WTC11 (cell line): ENCODE results near the gene PFKFB4. TPM values are rescaled to one million over a fixed set of nuclear protein-coding genes. Genes with fewer than 3 reads are reported as not detected.
A peak's percentile ranks its signal among the peaks of the same experiment; 100 is the strongest.

ENCODE experiments used
- ATAC-seq: fragments of 200-7000 bp; cut with Tn5 transposase; 2 replicates; pipeline ENCODE4 v1.10.0; 2021; ENCODE audit warnings: mild to moderate bottlenecking, moderate library complexity
- CTCF ChIA-PET: fragments of 300-600 bp; sonication (Branson Sonifier 250); formaldehyde crosslinking; loops from one replicate; lab custom pipeline; 2021; ENCODE audit warnings: antibody characterized with exemption; lab: Charles Lee
- POLR2A ChIA-PET: fragments of 350-600 bp; sonication (Branson Sonifier 250); formaldehyde crosslinking; loops from one replicate; lab custom pipeline; 2021; ENCODE audit warnings: antibody characterized with exemption; lab: Charles Lee
- DNase-seq: peaks from one replicate; pipeline ENCODE4 v3.0.0; 2021; ENCODE audit warnings: low spot score
- H3K27ac Mint-ChIP-seq: 2 replicates; pipeline ENCODE4 v1.8.0; 2021; ENCODE audit warnings: mixed read lengths
- H3K27me3 Mint-ChIP-seq: 2 replicates; pipeline ENCODE4 v1.8.0; 2021; ENCODE audit warnings: low read depth, mild to moderate bottlenecking, moderate library complexity, mixed read lengths
- H3K36me3 Mint-ChIP-seq: 2 replicates; pipeline ENCODE4 v1.8.0; 2021; ENCODE audit warnings: mixed read lengths
- H3K4me1 Mint-ChIP-seq: 2 replicates; pipeline ENCODE4 v1.8.0; 2022; ENCODE audit warnings: mixed read lengths
- H3K4me3 Mint-ChIP-seq: 2 replicates; pipeline ENCODE4 v1.8.0; 2021; ENCODE audit warnings: mild to moderate bottlenecking, moderate library complexity, mixed read lengths
- H3K9me3 Mint-ChIP-seq: 2 replicates; pipeline ENCODE4 v1.8.0; 2021; ENCODE audit warnings: mixed read lengths
- ATF1 ChIP-seq: sonication (generic); formaldehyde crosslinking; IDR thresholded peaks from 2 replicates; pipeline ENCODE4 v1.8.1; 2023; ENCODE audit warnings: mild to moderate bottlenecking, moderate library complexity, missing genetic modification reagents
- CBFB ChIP-seq: sonication (generic); formaldehyde crosslinking; IDR thresholded peaks from 2 replicates; pipeline ENCODE4 v1.8.1; 2022; ENCODE audit warnings: mild to moderate bottlenecking, low read depth, missing genetic modification reagents
- FOXJ3 ChIP-seq: sonication (generic); formaldehyde crosslinking; IDR thresholded peaks from 2 replicates; pipeline ENCODE4 v1.9.0; 2021; ENCODE audit warnings: missing genetic modification reagents, mild to moderate bottlenecking, borderline replicate concordance
- FOXP1 ChIP-seq: sonication (generic); formaldehyde crosslinking; IDR thresholded peaks from 2 replicates; pipeline ENCODE4 v1.8.0; 2022; ENCODE audit warnings: missing genetic modification reagents, mild to moderate bottlenecking, moderate library complexity, borderline replicate concordance
- HMGA2 ChIP-seq: fragments of 250-450 bp; sonication (Bioruptor Pico); IDR thresholded peaks from 2 replicates; pipeline ENCODE4 v1.4.0; 2021; ENCODE audit warnings: mild to moderate bottlenecking, moderate library complexity
- IRF2 ChIP-seq: sonication (generic); formaldehyde crosslinking; IDR thresholded peaks from 2 replicates; pipeline ENCODE4 v1.8.0; 2022; ENCODE audit warnings: low read depth, missing genetic modification reagents, borderline replicate concordance
- JUN ChIP-seq: sonication (generic); formaldehyde crosslinking; IDR thresholded peaks from 2 replicates; pipeline ENCODE4 v1.8.0; 2023; ENCODE audit warnings: mild to moderate bottlenecking, missing genetic modification reagents
- NFYB ChIP-seq: sonication (generic); formaldehyde crosslinking; conservative IDR thresholded peaks from 2 replicates; pipeline ENCODE4 v1.8.0; 2022; ENCODE audit warnings: low read depth, missing genetic modification reagents
- NR1H2 ChIP-seq: sonication (generic); formaldehyde crosslinking; IDR thresholded peaks from 2 replicates; pipeline ENCODE4 v1.9.0; 2021; ENCODE audit warnings: mild to moderate bottlenecking, moderate library complexity, missing genetic modification reagents
- RORB ChIP-seq: fragments of 250-450 bp; sonication (Bioruptor Pico); IDR thresholded peaks from 2 replicates; pipeline ENCODE4 v1.9.0; 2021; ENCODE audit warnings: mild to moderate bottlenecking
- SMAD3 ChIP-seq: sonication (generic); formaldehyde crosslinking; IDR thresholded peaks from 2 replicates; pipeline ENCODE4 v1.8.0; 2022; ENCODE audit warnings: missing genetic modification reagents, mild to moderate bottlenecking, borderline replicate concordance
- SOX15 ChIP-seq: fragments of 250-450 bp; sonication (Bioruptor Pico); IDR thresholded peaks from 2 replicates; pipeline ENCODE4 v1.9.0; 2021; ENCODE audit warnings: mild to moderate bottlenecking
- ZBTB21 ChIP-seq: sonication (generic); formaldehyde crosslinking; IDR thresholded peaks from 2 replicates; pipeline ENCODE4 v1.8.1; 2023; ENCODE audit warnings: mild to moderate bottlenecking, missing genetic modification reagents, borderline replicate concordance
- total RNA-seq: library from RNA; stranded (reverse); gene quantifications from 3 replicates; pipeline ENCODE4 v1.2.3, GENCODE V29; 2021
- TF ChIP-seq, protein P1 (sequence below): sonication (generic); formaldehyde crosslinking; IDR thresholded peaks from 2 replicates; pipeline ENCODE4 v1.8.0; 2023; ENCODE audit warnings: mild to moderate bottlenecking, missing genetic modification reagents
- TF ChIP-seq, protein P2 (sequence below): fragments of 200-600 bp; IDR thresholded peaks from 2 replicates; pipeline ENCODE4 v1.8.0; 2022; ENCODE audit warnings: antibody characterized with exemption
- TF ChIP-seq, protein P3 (sequence below): sonication (generic); formaldehyde crosslinking; conservative IDR thresholded peaks from 2 replicates; pipeline ENCODE4 v1.8.1; 2022; ENCODE audit warnings: mild to moderate bottlenecking, missing genetic modification reagents
- TF ChIP-seq, protein P4 (sequence below): sonication (generic); formaldehyde crosslinking; IDR thresholded peaks from 2 replicates; pipeline ENCODE4 v1.8.1; 2022; ENCODE audit warnings: missing genetic modification reagents, borderline replicate concordance
- TF ChIP-seq, protein P5 (sequence below): sonication (generic); formaldehyde crosslinking; IDR thresholded peaks from 2 replicates; pipeline ENCODE4 v1.8.1; 2023; ENCODE audit warnings: mild to moderate bottlenecking, moderate library complexity, missing genetic modification reagents
- TF ChIP-seq, protein P6 (sequence below): sonication (generic); formaldehyde crosslinking; IDR thresholded peaks from 2 replicates; pipeline ENCODE4 v1.8.0; 2023; ENCODE audit warnings: missing genetic modification reagents, mild to moderate bottlenecking, borderline replicate concordance
- TF ChIP-seq, protein P7 (sequence below): sonication (generic); formaldehyde crosslinking; IDR thresholded peaks from 2 replicates; pipeline ENCODE4 v1.8.1; 2022; ENCODE audit warnings: mild to moderate bottlenecking, moderate library complexity, missing genetic modification reagents

The PFKFB4 gene
- total RNA-seq, 1 experiment from 2014 or later, result 18.0 TPM

DNA sequence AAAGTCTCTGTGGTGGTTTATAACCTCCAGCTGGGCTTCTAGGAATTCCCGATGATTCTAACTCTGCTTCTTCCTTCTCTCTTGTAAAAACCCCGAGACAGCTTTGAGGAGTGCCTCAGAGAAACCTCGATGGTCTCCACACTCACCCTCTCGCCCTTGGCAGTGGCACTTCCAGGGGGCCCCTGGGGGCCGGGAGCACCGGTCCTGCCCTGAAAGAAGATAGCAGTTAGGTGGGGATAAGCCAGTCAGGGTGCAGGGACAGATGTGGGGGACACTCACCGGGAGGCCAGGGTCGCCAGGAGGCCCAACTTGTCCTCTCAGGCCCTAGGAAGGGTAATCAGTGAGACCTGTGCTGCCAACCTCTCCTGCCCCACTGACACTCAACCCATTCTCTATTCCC is 28.8 kb upstream of the PFKFB4 start (continued):
- TF ChIP-seq, protein P1, sequence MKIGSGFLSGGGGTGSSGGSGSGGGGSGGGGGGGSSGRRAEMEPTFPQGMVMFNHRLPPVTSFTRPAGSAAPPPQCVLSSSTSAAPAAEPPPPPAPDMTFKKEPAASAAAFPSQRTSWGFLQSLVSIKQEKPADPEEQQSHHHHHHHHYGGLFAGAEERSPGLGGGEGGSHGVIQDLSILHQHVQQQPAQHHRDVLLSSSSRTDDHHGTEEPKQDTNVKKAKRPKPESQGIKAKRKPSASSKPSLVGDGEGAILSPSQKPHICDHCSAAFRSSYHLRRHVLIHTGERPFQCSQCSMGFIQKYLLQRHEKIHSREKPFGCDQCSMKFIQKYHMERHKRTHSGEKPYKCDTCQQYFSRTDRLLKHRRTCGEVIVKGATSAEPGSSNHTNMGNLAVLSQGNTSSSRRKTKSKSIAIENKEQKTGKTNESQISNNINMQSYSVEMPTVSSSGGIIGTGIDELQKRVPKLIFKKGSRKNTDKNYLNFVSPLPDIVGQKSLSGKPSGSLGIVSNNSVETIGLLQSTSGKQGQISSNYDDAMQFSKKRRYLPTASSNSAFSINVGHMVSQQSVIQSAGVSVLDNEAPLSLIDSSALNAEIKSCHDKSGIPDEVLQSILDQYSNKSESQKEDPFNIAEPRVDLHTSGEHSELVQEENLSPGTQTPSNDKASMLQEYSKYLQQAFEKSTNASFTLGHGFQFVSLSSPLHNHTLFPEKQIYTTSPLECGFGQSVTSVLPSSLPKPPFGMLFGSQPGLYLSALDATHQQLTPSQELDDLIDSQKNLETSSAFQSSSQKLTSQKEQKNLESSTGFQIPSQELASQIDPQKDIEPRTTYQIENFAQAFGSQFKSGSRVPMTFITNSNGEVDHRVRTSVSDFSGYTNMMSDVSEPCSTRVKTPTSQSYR, result no peak
- TF ChIP-seq SMAD3 (CRISPR knock-in tag), result no peak
- TF ChIP-seq, protein P2, sequence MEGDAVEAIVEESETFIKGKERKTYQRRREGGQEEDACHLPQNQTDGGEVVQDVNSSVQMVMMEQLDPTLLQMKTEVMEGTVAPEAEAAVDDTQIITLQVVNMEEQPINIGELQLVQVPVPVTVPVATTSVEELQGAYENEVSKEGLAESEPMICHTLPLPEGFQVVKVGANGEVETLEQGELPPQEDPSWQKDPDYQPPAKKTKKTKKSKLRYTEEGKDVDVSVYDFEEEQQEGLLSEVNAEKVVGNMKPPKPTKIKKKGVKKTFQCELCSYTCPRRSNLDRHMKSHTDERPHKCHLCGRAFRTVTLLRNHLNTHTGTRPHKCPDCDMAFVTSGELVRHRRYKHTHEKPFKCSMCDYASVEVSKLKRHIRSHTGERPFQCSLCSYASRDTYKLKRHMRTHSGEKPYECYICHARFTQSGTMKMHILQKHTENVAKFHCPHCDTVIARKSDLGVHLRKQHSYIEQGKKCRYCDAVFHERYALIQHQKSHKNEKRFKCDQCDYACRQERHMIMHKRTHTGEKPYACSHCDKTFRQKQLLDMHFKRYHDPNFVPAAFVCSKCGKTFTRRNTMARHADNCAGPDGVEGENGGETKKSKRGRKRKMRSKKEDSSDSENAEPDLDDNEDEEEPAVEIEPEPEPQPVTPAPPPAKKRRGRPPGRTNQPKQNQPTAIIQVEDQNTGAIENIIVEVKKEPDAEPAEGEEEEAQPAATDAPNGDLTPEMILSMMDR, result no peak
- no peak for TF ChIP-seq FOXP1 (CRISPR knock-in tag)
- TF ChIP-seq FOXJ3 (CRISPR knock-in tag), result no peak
- TF ChIP-seq IRF2 (CRISPR knock-in tag), result no peak
- no peak for TF ChIP-seq SOX15
- TF ChIP-seq, protein P3, sequence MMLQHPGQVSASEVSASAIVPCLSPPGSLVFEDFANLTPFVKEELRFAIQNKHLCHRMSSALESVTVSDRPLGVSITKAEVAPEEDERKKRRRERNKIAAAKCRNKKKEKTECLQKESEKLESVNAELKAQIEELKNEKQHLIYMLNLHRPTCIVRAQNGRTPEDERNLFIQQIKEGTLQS, result no peak

DNA sequence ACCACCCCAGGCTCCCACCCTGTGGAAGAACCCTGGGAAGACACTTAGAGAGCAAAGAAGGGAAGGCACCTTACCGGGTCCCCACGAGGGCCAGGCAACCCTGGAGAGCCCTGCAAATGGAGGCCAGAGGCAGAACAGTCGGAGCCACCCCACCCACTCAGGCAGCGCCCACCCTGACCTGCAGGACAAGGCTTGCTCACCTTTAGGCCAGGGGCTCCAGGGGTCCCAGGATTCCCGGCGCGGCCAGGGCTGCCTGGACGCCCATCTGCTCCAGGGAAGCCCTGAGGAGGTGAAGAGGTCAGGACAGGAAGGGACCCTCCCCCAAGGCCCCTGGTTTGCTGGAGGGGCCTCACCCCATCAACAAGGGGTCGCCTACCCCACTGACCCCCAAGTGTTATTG is 28.2 kb upstream of the PFKFB4 start:
- no peak overlapping the region for H3K4me3 Mint-ChIP-seq
- no peaks in the 10 kb centered on the region for H3K27me3 Mint-ChIP-seq
- POLR2A ChIA-PET, result no interaction called here
- peak overlapping the region; percentile 53; the same call in 1 of the 2 replicates for H3K27ac Mint-ChIP-seq
- CTCF ChIA-PET, result no interaction called here
- H3K9me3 Mint-ChIP-seq, result no peaks in the 10 kb centered on the region
- ATAC-seq, result no peak
- H3K36me3 Mint-ChIP-seq, result no peaks in the 10 kb centered on the region
- DNase-seq, result no peak
- peaks cover 7% of the 10 kb centered on the region for H3K4me1 Mint-ChIP-seq
- TF ChIP-seq NFYB (CRISPR knock-in tag) (no peak), IRF2 (CRISPR knock-in tag) (no peak), NR1H2 (CRISPR knock-in tag) (no peak), HMGA2 (no peak), ATF1 (CRISPR knock-in tag) (no peak), CBFB (CRISPR knock-in tag) (no peak), ZBTB21 (CRISPR knock-in tag) (no peak), JUN (CRISPR knock-in tag) (no peak), RORB (CRISPR knock-in tag) (no peak)
- TF ChIP-seq, protein P4, sequence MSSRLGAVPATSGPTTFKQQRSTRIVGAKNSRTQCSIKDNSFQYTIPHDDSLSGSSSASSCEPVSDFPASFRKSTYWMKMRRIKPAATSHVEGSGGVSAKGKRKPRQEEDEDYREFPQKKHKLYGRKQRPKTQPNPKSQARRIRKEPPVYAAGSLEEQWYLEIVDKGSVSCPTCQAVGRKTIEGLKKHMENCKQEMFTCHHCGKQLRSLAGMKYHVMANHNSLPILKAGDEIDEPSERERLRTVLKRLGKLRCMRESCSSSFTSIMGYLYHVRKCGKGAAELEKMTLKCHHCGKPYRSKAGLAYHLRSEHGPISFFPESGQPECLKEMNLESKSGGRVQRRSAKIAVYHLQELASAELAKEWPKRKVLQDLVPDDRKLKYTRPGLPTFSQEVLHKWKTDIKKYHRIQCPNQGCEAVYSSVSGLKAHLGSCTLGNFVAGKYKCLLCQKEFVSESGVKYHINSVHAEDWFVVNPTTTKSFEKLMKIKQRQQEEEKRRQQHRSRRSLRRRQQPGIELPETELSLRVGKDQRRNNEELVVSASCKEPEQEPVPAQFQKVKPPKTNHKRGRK (CRISPR knock-in tag), result no peak
- TF ChIP-seq, protein P5, sequence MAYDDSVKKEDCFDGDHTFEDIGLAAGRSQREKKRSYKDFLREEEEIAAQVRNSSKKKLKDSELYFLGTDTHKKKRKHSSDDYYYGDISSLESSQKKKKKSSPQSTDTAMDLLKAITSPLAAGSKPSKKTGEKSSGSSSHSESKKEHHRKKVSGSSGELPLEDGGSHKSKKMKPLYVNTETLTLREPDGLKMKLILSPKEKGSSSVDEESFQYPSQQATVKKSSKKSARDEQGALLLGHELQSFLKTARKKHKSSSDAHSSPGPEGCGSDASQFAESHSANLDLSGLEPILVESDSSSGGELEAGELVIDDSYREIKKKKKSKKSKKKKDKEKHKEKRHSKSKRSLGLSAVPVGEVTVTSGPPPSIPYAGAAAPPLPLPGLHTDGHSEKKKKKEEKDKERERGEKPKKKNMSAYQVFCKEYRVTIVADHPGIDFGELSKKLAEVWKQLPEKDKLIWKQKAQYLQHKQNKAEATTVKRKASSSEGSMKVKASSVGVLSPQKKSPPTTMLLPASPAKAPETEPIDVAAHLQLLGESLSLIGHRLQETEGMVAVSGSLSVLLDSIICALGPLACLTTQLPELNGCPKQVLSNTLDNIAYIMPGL (CRISPR knock-in tag), result no peak
- TF ChIP-seq, protein P3, result no peak
- TF ChIP-seq, protein P6, sequence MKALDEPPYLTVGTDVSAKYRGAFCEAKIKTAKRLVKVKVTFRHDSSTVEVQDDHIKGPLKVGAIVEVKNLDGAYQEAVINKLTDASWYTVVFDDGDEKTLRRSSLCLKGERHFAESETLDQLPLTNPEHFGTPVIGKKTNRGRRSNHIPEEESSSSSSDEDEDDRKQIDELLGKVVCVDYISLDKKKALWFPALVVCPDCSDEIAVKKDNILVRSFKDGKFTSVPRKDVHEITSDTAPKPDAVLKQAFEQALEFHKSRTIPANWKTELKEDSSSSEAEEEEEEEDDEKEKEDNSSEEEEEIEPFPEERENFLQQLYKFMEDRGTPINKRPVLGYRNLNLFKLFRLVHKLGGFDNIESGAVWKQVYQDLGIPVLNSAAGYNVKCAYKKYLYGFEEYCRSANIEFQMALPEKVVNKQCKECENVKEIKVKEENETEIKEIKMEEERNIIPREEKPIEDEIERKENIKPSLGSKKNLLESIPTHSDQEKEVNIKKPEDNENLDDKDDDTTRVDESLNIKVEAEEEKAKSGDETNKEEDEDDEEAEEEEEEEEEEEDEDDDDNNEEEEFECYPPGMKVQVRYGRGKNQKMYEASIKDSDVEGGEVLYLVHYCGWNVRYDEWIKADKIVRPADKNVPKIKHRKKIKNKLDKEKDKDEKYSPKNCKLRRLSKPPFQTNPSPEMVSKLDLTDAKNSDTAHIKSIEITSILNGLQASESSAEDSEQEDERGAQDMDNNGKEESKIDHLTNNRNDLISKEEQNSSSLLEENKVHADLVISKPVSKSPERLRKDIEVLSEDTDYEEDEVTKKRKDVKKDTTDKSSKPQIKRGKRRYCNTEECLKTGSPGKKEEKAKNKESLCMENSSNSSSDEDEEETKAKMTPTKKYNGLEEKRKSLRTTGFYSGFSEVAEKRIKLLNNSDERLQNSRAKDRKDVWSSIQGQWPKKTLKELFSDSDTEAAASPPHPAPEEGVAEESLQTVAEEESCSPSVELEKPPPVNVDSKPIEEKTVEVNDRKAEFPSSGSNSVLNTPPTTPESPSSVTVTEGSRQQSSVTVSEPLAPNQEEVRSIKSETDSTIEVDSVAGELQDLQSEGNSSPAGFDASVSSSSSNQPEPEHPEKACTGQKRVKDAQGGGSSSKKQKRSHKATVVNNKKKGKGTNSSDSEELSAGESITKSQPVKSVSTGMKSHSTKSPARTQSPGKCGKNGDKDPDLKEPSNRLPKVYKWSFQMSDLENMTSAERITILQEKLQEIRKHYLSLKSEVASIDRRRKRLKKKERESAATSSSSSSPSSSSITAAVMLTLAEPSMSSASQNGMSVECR (CRISPR knock-in tag), result no peak
- TF ChIP-seq, protein P7, sequence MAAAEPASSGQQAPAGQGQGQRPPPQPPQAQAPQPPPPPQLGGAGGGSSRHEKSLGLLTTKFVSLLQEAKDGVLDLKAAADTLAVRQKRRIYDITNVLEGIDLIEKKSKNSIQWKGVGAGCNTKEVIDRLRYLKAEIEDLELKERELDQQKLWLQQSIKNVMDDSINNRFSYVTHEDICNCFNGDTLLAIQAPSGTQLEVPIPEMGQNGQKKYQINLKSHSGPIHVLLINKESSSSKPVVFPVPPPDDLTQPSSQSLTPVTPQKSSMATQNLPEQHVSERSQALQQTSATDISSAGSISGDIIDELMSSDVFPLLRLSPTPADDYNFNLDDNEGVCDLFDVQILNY (CRISPR knock-in tag), result no peak
